Gastrocnemius medialis (tissue), 4 donors: ENCODE results near the gene PPP1R3E. TPM values are rescaled to one million over a fixed set of nuclear protein-coding genes. Genes with fewer than 3 reads are reported as not detected.

ENCODE experiments used
- ATAC-seq, 2 donors: fragments of 150-250 bp; one replicate each; pipeline ENCODE4 v1.9.1; 2016
- DNase-seq, 2 donors: peaks; one replicate each; pipeline ENCODE4 v3.0.0-alpha.2; 2019
- H3K27ac ChIP-seq, 4 donors: fragments of 200-600 bp; sonication (generic); 1 replicate in 1 of 4; 2 replicates in 3 of 4; pipeline ENCODE4 v1.5.1; 2016 to 2018; ENCODE audit warnings: mild to moderate bottlenecking in 2 of 4, moderate library complexity in 1 of 4
- H3K27me3 ChIP-seq, 3 donors: fragments of 200-600 bp; sonication (generic) in 2 of 3; 1 replicate in 1 of 3; 2 replicates in 2 of 3; pipeline versions ENCODE4 v1.5.1 to v1.6.0; 2016 to 2019; ENCODE audit warnings: mild to moderate bottlenecking in 1 of 3, moderate library complexity in 1 of 3
- H3K36me3 ChIP-seq, 2 donors: fragments of 200-600 bp; sonication (generic) in 1 of 2; one replicate each; pipeline ENCODE4 v1.5.1; 2017 to 2018
- H3K4me1 ChIP-seq, 2 donors: fragments of 200-600 bp; sonication (generic) in 1 of 2; one replicate each; pipeline ENCODE4 v1.5.1; 2016 to 2017; ENCODE audit warnings: mild to moderate bottlenecking in 2 of 2
- H3K4me3 ChIP-seq, 4 donors: fragments of 200-600 bp; sonication (generic) in 3 of 4; 1 replicate in 1 of 4; 2 replicates in 3 of 4; pipeline ENCODE4 v1.5.1; 2016 to 2019; ENCODE audit warnings: mild to moderate bottlenecking in 2 of 4
- H3K9me3 ChIP-seq, 3 donors: fragments of 200-600 bp; sonication (generic) in 2 of 3; 1 replicate in 1 of 3; 2 replicates in 2 of 3; pipeline ENCODE4 v1.5.1; 2016 to 2019
- CTCF ChIP-seq, 5 experiments: fragments of 450-650 bp in 3 of 5; fragments of 200-600 bp in 2 of 5; sonication (generic) in 2 of 5; IDR thresholded peaks in 4 of 5; conservative IDR thresholded peaks in 1 of 5; 1 replicate in 4 of 5; 2 replicates in 1 of 5; pipeline ENCODE4 v1.5.1; 2016 to 2019; ENCODE audit warnings: antibody characterized with exemption in 5 of 5, mild to moderate bottlenecking in 3 of 5, moderate library complexity in 3 of 5
- POLR2A ChIP-seq, 2 donors: fragments of 450-650 bp; IDR thresholded peaks; one replicate each; pipeline ENCODE4 v1.6.1; 2017; ENCODE audit warnings: antibody characterized with exemption in 2 of 2, mild to moderate bottlenecking in 2 of 2, moderate library complexity in 2 of 2
- in situ Hi-C, 4 donors: fragments of 200-750 bp; cut with MboI; loops; one replicate each; pipeline versions ENCODE4 v1.15.0 to v1.8.0; 2017; ENCODE audit warnings: low sequenced_read_pairs in 4 of 4
- intact Hi-C: fragments of 100-400 bp; cut with DNase I; formaldehyde crosslinking; loops from one replicate; pipeline ENCODE4 v1.15.1; 2023; ENCODE audit warnings: low total_unique reads
- total RNA-seq, 4 donors: library from RNA; depleted of rRNA; stranded (reverse); fragments of >200 nt; gene quantifications; one replicate each; pipeline versions ENCODE4 v1.1.0 to v1.2.3, GENCODE V29; 2016

PPP1R3E gene
- total RNA-seq, 4 donors from 2014 or later, result 5.9 to 7.9 (median 6.7) TPM

- Histone ChIP-seq H3K36me3 (peaks cover 0 to 34% of the 10 kb centered on the region in 2 donors), H3K4me3 (no peak overlapping the region), H3K27me3 (no peaks in the 10 kb centered on the region), H3K27ac (no peak overlapping the region), H3K9me3 (no peaks in the 10 kb centered on the region), H3K4me1 (peaks cover 13 to 25% of the 10 kb centered on the region in 2 donors)
- intact Hi-C loops (loop anchor here (5.0 to 10.0 kb wide), 2 partner anchors 233 to 559 kb away; partner anchors contain the start of genes OXA1L and THTPA), in situ Hi-C loops (loop anchor here in 3 of 4 donors (10.0 to 25.0 kb wide), 7 partner anchors 141 to 1113 kb away; partner anchors contain the start of genes NGDN (in 2 of the 3), ABHD4 (in 1 of the 3), AP1G2 (in 1 of the 3) and CBLN3 (in 1 of the 3))
- DNase-seq, result no peak
- no peak for TF ChIP-seq CTCF (IDR thresholded peaks at IDR 0.05 in 4 of 5, conservative IDR thresholded peaks at IDR 0.05 in 1 of 5)
- ATAC-seq, result no peak
Measured at GRCh38 chr14:23323838-23324454, 21.3 kb upstream of the PPP1R3E start.

GRCh38 chr14:23322568-23323517 is 20.2 kb upstream of the PPP1R3E start:
- ATAC-seq (no peak), DNase-seq (no peak)
- in situ Hi-C loops, result loop anchor here in 3 of 4 donors (10.0 to 25.0 kb wide), 7 partner anchors 142 to 1114 kb away; partner anchors contain the start of genes NGDN (in 2 of the 3), ABHD4 (in 1 of the 3), AP1G2 (in 1 of the 3) and CBLN3 (in 1 of the 3)
- H3K36me3 ChIP-seq, result peaks cover 0 to 34% of the 10 kb centered on the region in 2 donors
- H3K9me3 ChIP-seq, result no peaks in the 10 kb centered on the region
- intact Hi-C loops, result loop anchor here (5.0 to 10.0 kb wide), 2 partner anchors 234 to 558 kb away; partner anchors contain the start of genes OXA1L and THTPA
- H3K4me3 ChIP-seq, result peak overlapping the region; percentile 90 to 100 (median 96)
- H3K27me3 ChIP-seq, result no peaks in the 10 kb centered on the region
- peaks cover 13 to 25% of the 10 kb centered on the region in 2 donors for H3K4me1 ChIP-seq
- peak overlapping the region; percentile 98 to 100 (median 99) for H3K27ac ChIP-seq
- TF ChIP-seq POLR2A (IDR thresholded peaks at IDR 0.05), result no peak
- no peak for TF ChIP-seq CTCF (IDR thresholded peaks at IDR 0.05 in 4 of 5, conservative IDR thresholded peaks at IDR 0.05 in 1 of 5)

- H3K36me3 ChIP-seq, result peaks cover 0 to 34% of the 10 kb centered on the region in 2 donors
- intact Hi-C loops (loop anchor here (1.0 to 10.0 kb wide), 6 partner anchors 21 to 557 kb away; partner anchors contain the start of genes HOMEZ, NGDN, OXA1L and PRMT5), in situ Hi-C loops (loop anchor here in 3 of 4 donors (10.0 to 25.0 kb wide), 7 partner anchors 143 to 1115 kb away; partner anchors contain the start of genes NGDN (in 2 of the 3), ABHD4 (in 1 of the 3), AP1G2 (in 1 of the 3) and CBLN3 (in 1 of the 3))
- H3K27me3 ChIP-seq, result no peaks in the 10 kb centered on the region
- ATAC-seq (peak; percentile 20 to 26), DNase-seq (no peak)
- H3K27ac ChIP-seq, result peak overlapping the region; percentile 98 to 100 (median 99)
- peak overlapping the region; percentile 90 to 100 (median 96) for H3K4me3 ChIP-seq
- TF ChIP-seq POLR2A (IDR thresholded peaks at IDR 0.05) (no peak), CTCF (IDR thresholded peaks at IDR 0.05 in 4 of 5, conservative IDR thresholded peaks at IDR 0.05 in 1 of 5) (no peak)
- no peaks in the 10 kb centered on the region for H3K9me3 ChIP-seq
- peaks cover 13 to 25% of the 10 kb centered on the region in 2 donors for H3K4me1 ChIP-seq
Measured at GRCh38 chr14:23321572-23322547, 19.2 kb upstream of the PPP1R3E start.
